Stimulated activated CD4-positive, alpha-beta T cell treated with anti-CD3 and anti-CD28 coated beads, Interleukin-12 subunit alpha, Interleukin-12 subunit beta, amount 100 ng/mL, for 48 hours (primary cell): ENCODE data around the gene LMOD2.

Source experiments
- DNase-seq, 3 donors: peaks; one replicate each; pipeline ENCODE4 v3.0.0-alpha.2; 2020; ENCODE audit warnings: low read depth in 2 of 3, low spot score in 1 of 3

LMOD2 gene

GRCh38 chr7:123639631-123640030, 16.0 kb upstream of the LMOD2 start:
- no peak for DNase-seq

GRCh38 chr7:123640583-123640982, 15.1 kb upstream of the LMOD2 start:
- no peak for DNase-seq

- no peak for DNase-seq
Measured at GRCh38 chr7:123641901-123642300, 13.8 kb upstream of the LMOD2 start.

- no peak for DNase-seq
Measured at GRCh38 chr7:123643495-123644441, 11.9 kb upstream of the LMOD2 start.

- no peak for DNase-seq
Measured at GRCh38 chr7:123645516-123645915, 10.2 kb upstream of the LMOD2 start.

GRCh38 chr7:123647106-123647730, 8.4 kb upstream of the LMOD2 start:
- no peak for DNase-seq

GRCh38 chr7:123649964-123650363, 5.7 kb upstream of the LMOD2 start:
- DNase-seq, result no peak

GRCh38 chr7:123650595-123650994, 5.1 kb upstream of the LMOD2 start:
- no peak for DNase-seq

- DNase-seq, result no peak
Measured at GRCh38 chr7:123652406-123652805, 3.3 kb upstream of the LMOD2 start.

- no peak for DNase-seq
Measured at GRCh38 chr7:123653162-123653561, 2.5 kb upstream of the LMOD2 start.

GRCh38 chr7:123656544-123657303, 1.1 kb downstream of the LMOD2 start:
- DNase-seq, result no peak

- no peak for DNase-seq
Measured at GRCh38 chr7:123657304-123657685, 1.6 kb downstream of the LMOD2 start.

- no peak for DNase-seq
Measured at GRCh38 chr7:123658023-123658422, 2.4 kb downstream of the LMOD2 start.

GRCh38 chr7:123660514-123661354, 5.1 kb downstream of the LMOD2 start:
- no peak for DNase-seq

GRCh38 chr7:123661765-123662164, 6.1 kb downstream of the LMOD2 start:
- no peak for DNase-seq

- no peak for DNase-seq
Measured at GRCh38 chr7:123662293-123662692, 6.6 kb downstream of the LMOD2 start.

- no peak for DNase-seq
Measured at GRCh38 chr7:123662755-123663154, 7.1 kb downstream of the LMOD2 start.

- DNase-seq, result no peak
Measured at GRCh38 chr7:123663200-123663599, 7.5 kb downstream of the LMOD2 start.

GRCh38 chr7:123665157-123665556, 9.5 kb downstream of the LMOD2 start:
- DNase-seq, result no peak

- DNase-seq, result no peak
Measured at GRCh38 chr7:123665896-123666295, 10.2 kb downstream of the LMOD2 start.

GRCh38 chr7:123666492-123666891, 10.8 kb downstream of the LMOD2 start:
- no peak for DNase-seq
